Stimulated activated CD4-positive, alpha-beta T cell treated with anti-CD3 and anti-CD28 coated beads, Interleukin-2, amount 100 ng/mL, for 48 hours (primary cell): Measurements from ENCODE around the gene ZNF622.

Source experiments
- DNase-seq, 2 donors: peaks; one replicate each; pipeline ENCODE4 v3.0.0-alpha.2; 2020

The ZNF622 gene, protein sequence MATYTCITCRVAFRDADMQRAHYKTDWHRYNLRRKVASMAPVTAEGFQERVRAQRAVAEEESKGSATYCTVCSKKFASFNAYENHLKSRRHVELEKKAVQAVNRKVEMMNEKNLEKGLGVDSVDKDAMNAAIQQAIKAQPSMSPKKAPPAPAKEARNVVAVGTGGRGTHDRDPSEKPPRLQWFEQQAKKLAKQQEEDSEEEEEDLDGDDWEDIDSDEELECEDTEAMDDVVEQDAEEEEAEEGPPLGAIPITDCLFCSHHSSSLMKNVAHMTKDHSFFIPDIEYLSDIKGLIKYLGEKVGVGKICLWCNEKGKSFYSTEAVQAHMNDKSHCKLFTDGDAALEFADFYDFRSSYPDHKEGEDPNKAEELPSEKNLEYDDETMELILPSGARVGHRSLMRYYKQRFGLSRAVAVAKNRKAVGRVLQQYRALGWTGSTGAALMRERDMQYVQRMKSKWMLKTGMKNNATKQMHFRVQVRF

GRCh38 chr5:16465544-16466432 is at the start of gene ZNF622:
TSS of gene ZNF622 (minus strand) at chr5:16465800. CDS start at chr5:16465665, 135 bp downstream.
- peak; percentile 79 to 81 for DNase-seq

DNA sequence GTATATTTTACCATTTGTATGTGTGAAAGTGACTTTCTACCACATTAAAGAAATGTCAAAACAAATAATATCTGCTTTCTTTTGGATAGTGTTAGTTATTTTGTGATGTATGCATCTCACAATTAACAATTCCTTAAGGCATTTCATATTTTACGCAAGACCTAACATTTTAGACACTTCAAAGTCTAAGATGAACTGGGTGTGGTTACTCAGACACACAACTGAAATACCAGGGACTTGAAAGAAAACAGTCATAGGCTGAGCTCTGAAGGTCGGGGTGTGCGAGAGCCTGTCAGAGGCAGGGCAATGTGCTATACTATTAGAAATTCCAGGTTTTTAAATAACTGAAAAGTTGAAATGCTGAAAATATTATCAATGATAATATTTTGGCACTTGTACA is 44.5 kb upstream of the ZNF622 start:
- no peak for DNase-seq

GRCh38 chr5:16508730-16509531 is 43.3 kb upstream of the ZNF622 start:
- no peak for DNase-seq

GRCh38 chr5:16507716-16508115 is 42.1 kb upstream of the ZNF622 start:
- DNase-seq, result no peak

GRCh38 chr5:16505904-16506303 is 40.3 kb upstream of the ZNF622 start:
- DNase-seq, result no peak

DNA sequence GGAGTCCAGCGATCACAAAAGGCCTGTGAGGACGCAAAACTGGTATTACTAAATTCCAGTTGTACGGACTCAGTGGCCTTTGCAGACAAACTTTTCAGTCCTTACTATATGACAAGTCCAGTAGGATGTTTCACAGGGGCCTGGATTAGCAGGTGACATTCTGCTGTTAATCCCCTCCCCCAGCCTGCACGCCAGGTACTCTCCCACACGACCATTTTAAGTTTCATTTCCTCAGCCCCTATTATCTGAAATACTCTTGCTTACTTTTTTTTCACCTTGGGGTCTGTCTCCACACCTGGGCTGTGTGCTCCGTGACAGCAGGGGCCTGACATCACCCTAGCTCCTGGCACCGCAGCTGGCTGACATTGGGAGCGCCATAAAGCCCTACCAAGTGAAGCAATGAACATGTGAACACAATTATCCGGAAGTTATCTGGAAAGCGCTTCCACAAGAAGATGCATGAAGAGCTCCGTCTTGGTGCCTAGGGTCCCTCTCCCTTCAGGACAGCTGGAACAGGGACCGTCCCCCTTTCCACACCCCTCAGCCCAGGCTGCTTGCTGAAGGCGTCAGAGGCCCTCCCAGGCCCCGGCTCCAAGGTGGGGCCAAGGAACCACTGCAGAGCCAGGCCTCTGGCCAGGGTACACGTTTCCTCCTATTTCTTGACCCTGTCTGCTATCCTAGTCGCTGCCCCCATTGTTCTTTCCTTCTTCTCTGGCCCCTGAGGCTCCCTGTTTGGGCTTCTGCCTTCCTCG is 39.7 kb upstream of the ZNF622 start:
- DNase-seq, result no peak

DNA sequence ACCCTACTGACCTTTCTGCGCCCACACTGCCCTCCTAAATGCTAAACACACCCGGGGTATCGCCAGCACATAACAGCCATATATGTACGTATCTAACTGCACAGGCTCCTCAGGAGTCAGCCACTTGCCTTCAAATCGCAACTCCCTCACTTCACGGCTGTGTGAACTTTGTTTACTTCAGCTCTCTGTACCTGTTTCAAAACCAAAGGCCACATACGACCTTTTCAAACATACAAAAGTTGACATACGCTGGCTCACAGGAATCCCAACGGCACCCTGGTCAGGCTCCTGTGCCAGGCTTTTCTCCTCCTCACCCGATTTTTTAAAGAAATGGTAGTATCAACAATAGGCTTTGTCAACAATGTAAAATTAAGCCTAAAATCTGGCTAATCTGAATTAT is 39.0 kb upstream of the ZNF622 start:
- no peak for DNase-seq

DNA sequence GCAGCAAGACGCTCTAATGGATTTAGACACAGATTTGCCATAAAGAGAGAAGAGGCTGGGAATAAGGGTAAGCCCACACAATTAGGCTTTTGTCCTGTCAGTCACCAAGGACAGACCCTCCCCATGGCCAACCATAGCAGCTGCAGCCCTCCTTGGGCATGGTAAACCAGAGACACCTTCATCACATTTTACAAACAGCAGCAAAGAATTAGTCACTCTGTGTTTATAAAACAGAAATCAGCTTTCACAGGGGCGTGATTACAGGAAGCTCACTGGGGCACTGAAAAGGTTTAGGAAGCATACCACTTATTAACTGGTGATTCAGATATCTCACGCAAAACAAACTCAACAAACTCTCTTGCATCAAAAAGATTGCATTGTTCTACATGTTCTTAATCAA is 37.3 kb upstream of the ZNF622 start:
- DNase-seq, result no peak

- no peak for DNase-seq
These were observed 34.4 kb upstream of the ZNF622 start for GRCh38 chr5:16500024-16500423.

GRCh38 chr5:16497546-16497945 is 31.9 kb upstream of the ZNF622 start:
- no peak for DNase-seq

- DNase-seq, result no peak
These were observed 27.7 kb upstream of the ZNF622 start for GRCh38 chr5:16493261-16493660.

- no peak for DNase-seq
These were observed 27.0 kb upstream of the ZNF622 start for GRCh38 chr5:16492398-16493140.

DNA sequence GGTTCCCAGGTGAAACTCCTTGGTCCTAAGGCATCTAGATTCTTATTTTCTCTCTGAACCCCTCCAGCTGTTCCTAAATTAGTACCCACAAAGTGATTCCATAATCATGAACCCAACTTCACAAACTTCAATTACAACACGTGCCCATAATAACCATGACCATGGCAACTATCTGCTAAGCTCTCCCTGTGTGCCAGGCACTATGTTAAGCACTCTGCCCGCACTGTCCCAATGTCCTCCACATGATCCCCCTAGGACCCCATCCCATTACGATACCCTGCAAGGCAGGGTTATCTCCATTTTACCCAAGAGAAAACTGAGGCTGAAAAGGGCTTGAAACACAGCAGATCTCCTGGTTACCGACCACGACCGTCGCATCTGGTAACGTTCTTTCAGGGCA is 25.3 kb upstream of the ZNF622 start:
- no peak for DNase-seq

GRCh38 chr5:16489322-16489791 is 23.8 kb upstream of the ZNF622 start:
- DNase-seq, result no peak

- no peak for DNase-seq
These were observed 21.9 kb upstream of the ZNF622 start for GRCh38 chr5:16487456-16487855.

GRCh38 chr5:16486711-16487111 is 21.1 kb upstream of the ZNF622 start:
- no peak for DNase-seq

DNA sequence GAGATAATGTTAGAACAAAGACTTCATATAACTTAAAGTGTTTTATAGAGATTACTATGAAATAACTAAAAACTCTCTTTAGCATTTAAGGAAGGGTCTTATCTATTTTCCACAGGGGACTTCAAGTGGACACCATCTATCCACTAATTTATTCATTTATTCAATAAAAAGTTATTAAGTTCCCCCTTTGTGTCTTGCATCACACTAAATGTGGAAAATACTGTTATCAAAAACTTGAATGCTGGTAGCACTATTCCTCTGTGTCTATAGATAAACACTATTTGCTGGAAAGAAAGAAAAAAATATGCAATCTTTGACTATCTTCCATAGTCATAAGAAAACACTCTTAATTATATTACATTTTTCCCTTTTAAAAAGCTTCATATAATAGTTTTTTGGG is 20.1 kb upstream of the ZNF622 start:
- no peak for DNase-seq

- no peak for DNase-seq
These were observed 18.5 kb upstream of the ZNF622 start for GRCh38 chr5:16484081-16484480.

DNA sequence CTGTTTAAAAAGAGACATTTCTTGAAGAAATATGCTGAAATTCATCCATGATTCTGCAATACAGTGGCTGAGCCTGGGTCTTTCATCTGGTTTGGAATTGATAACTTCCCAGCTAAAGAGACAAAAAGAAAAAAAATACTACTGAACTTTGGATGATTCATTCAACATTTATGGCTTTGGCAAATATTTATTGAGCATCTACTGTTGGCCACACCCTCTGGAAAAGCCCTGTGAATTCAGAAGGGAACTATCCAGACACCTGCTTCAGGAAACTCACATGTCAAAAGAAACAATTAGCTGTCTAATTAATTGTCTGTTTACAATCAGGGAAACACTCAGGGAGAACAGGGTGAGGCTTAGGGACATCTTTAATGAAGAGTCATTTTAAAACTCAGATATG is 17.8 kb upstream of the ZNF622 start:
- no peak for DNase-seq

DNA sequence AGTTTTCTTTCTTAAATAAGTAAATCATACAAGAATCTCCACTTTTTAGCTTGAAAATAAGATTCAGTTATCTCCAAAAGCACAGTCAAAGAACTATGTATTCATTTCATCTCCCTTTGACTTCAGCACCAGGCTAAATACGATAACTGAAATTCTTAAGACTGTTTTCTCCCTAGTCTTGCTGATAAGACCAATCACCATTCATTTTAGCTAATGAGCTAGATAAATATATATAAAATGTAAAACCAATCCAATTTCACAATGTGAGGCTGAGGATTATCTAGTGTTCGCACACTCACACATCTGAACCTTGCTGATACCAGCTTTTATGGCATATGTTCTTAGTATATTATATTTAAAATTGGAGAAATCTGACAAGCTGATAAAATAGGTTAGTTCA is 17.3 kb upstream of the ZNF622 start:
- no peak for DNase-seq

DNA sequence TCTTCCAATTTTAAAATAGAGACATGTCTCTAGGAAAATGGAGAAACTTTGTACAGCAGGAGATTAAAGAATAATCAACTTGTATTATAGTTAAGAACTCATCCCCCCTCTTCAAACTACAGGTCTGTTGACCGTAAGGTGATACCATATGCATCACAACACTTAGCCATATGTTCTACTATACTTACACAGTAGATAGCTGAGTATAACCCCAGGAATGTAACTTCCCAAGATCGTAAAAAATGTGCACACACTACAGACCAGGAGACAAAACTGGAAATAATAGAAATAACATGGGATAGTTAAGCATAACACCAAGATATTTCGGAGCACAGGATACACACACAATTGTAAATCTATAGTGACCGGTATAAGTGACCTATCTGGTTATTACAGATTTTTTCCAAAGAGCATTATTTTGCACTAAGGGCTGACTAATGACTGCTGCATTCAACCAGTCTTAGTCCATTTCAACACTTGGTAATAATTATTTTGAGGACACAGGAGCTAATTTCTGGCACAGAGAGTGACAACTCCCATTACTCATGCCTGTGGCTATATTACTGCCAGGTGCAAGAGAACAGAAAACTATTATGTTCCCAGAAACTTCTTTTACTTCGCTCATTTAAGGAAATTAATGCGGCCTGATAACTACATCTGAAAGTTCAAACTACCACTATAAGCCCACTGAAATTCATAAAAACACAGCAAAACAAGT is 15.4 kb upstream of the ZNF622 start:
- no peak for DNase-seq
